Kidney epithelial cell (primary cell): ENCODE data around the gene B3GALT6. TPM values are rescaled to one million over a fixed set of nuclear protein-coding genes. Genes with fewer than 3 reads are reported as not detected.

Experiments
- DNase-seq: peaks from one replicate; pipeline ENCODE4 v3.0.0-alpha.2; 2010; ENCODE audit warnings: low read depth
- H3K27me3 ChIP-seq: 2 replicates; pipeline ENCODE4 v1.6.0; 2011; ENCODE audit warnings: low read length; ENCODE audit not compliant: control insufficient read depth, insufficient read depth
- H3K36me3 ChIP-seq: 2 replicates; pipeline ENCODE4 v1.5.1; 2011; ENCODE audit warnings: low read length; ENCODE audit not compliant: control insufficient read depth, insufficient read depth
- H3K4me3 ChIP-seq: 2 replicates; pipeline ENCODE4 v1.5.1; 2011; ENCODE audit warnings: low read depth, mild to moderate bottlenecking, control low read depth, low read length
- total RNA-seq: library from RNA; depleted of rRNA; stranded (reverse); fragments of >200 nt; gene quantifications from 2 replicates; pipeline ENCODE4 v1.2.3, GENCODE V29; 2015
- TF ChIP-seq, protein P1 (sequence below): IDR thresholded peaks from 2 replicates; pipeline ENCODE4 v1.5.1; 2011; ENCODE audit warnings: mild to moderate bottlenecking, moderate library complexity, low read length, control low read depth, inconsistent platforms; ENCODE audit not compliant: insufficient read depth, poor library complexity, severe bottlenecking

Gene B3GALT6
- total RNA-seq, 1 donor from 2014 or later, result 43.7 TPM

DNA sequence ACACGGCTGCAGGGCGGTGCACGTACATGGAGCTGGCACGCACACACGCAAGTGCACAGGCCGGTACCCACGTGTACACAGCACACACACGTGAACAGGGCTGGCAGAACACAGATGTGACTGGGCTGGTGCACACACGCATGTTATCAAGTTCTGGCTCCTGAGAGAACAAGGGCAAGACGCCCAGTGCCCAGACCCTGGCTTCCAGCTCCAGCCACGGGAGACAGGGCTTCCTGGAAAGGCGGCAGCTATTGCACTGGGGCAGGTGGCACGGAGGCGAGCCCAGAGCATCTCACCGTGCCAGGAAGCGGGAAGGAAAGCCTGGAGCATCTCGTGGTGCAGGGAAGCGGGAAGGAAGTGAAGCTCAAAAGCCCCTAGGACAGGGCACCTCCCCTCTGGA is 6.1 kb upstream of the B3GALT6 start:
- Histone ChIP-seq H3K4me3 (no peak overlapping the region), H3K27me3 (no peaks in the 10 kb centered on the region), H3K36me3 (peaks cover 4% of the 10 kb centered on the region)
- DNase-seq, result no peak
- TF ChIP-seq, protein P1, sequence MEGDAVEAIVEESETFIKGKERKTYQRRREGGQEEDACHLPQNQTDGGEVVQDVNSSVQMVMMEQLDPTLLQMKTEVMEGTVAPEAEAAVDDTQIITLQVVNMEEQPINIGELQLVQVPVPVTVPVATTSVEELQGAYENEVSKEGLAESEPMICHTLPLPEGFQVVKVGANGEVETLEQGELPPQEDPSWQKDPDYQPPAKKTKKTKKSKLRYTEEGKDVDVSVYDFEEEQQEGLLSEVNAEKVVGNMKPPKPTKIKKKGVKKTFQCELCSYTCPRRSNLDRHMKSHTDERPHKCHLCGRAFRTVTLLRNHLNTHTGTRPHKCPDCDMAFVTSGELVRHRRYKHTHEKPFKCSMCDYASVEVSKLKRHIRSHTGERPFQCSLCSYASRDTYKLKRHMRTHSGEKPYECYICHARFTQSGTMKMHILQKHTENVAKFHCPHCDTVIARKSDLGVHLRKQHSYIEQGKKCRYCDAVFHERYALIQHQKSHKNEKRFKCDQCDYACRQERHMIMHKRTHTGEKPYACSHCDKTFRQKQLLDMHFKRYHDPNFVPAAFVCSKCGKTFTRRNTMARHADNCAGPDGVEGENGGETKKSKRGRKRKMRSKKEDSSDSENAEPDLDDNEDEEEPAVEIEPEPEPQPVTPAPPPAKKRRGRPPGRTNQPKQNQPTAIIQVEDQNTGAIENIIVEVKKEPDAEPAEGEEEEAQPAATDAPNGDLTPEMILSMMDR, result no peak

DNA sequence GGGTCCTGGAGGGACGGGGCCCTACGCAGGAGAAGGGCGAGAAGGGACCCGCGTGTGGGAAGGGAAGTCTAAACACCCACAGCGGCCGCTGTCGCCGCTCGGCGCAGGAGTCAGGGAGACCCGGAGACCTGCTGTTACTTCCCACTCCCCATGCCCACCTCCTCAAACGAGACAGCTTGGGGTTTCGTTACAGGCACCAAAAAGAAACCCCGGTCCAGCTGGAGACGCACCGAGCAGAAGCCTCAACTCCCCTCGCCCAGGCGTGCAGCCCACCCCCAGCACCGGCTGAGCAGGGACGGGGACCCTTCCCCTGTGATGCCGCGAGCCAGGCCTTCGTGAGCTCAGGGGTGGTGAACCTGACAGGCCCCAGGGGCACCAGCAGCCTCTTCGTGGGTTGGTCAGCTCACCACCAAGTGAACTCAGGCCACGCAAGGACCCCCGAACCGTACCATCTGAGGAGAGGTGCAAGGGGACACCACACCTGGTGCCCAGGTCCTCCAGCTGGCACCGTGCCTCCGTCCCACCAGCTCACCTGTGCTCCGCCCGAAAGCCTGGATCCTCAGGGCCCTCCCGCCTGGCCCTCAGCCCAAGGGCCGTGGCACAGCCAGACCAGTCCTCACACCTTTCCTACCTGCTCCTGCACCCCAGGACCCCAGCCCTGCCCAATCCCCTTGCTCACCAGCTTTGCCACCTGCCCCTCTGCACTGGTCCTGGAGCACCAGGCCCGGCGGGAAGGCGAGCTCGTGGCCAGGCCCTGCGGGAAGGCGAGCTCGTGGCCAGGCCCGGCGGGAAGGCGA is 5.3 kb upstream of the B3GALT6 start:
- TF ChIP-seq, protein P1, result no peak

DNA sequence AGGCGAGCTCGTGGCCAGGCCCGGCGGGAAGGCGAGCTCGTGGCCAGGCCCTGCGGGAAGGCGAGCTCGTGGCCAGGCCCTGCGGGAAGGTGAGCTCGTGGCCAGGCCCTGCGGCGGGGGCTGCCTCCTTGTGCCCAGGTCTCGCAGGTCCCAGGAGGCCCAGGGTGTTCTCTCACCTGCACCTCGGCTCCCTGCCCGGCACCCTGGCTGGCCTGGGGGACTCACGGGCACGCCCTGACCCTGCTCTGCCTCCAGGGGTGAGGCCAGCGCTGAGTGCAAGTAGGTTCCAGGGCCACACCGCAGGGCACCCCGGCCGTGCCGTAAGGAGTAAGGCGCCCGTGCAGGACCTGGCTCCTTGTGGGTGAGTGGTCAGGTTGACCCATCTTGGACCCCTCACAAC is 4.7 kb upstream of the B3GALT6 start:
- H3K36me3 ChIP-seq, result peaks cover 4% of the 10 kb centered on the region

More for the DNA sequence above, 5.3 kb upstream of the B3GALT6 start:
- Histone ChIP-seq H3K36me3 (peaks cover 4% of the 10 kb centered on the region), H3K4me3 (no peak overlapping the region), H3K27me3 (no peaks in the 10 kb centered on the region)
- no peak for DNase-seq

DNA sequence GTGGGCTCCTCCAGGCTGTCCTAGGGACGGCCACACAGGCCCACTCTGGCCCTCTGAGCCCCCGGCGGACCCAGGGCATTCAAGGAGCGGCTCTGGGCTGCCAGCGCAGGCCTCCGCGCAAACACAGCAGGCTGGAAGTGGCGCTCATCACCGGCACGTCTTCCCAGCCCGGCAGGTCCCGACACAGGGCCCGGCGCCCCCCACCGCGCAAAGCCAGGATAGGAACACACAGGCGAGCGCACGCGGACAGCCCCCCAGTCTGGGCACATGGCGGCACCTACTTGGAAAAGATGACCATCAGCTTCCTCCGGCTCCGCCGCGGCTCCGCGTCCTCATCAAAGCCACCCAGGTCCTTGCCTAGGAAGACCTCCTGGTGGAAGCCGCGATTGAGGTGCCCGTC is 3.9 kb upstream of the B3GALT6 start:
- TF ChIP-seq, protein P1, result no peak
- DNase-seq, result no peak
- no peaks in the 10 kb centered on the region for H3K27me3 ChIP-seq
- peaks cover 6% of the 10 kb centered on the region for H3K36me3 ChIP-seq
- no peak overlapping the region for H3K4me3 ChIP-seq

More for the DNA sequence above, 4.7 kb upstream of the B3GALT6 start:
- Histone ChIP-seq H3K4me3 (no peak overlapping the region), H3K27me3 (no peaks in the 10 kb centered on the region)
- TF ChIP-seq, protein P1, result no peak
- DNase-seq, result no peak

DNA sequence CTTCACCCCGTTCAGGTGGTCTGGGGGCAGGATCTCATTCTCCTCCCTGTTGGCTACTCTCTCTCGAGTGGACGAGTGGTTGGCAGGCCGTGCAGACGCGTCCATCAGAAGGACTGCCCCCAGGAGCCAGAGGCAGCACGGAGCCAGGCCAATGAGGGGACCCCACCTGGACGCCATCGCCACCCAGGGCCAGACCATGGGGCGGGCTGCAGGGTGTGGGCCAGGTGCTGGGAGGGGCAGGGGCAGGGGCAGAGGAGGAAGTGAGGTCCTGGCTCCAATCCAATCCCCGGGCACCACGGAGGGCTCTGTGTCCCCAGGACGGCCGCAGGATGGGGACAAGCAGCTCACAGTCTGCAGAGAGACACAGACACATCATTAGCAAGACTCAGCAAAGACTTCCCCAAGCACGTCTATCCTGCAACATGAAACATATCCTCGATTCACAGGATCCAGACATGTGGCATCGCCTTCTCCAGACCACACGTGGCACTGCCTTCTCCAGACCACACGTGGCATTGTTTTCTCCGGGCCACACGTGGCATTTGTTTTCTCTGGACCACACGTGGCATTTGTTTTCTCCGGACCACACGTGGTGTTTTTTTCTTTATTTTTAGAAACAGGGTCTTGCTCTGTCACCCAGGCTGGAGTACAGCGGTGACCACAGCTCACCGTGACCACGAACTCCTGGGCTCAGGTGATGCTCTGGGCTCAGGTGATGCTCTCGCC is 3.3 kb upstream of the B3GALT6 start:
- Histone ChIP-seq H3K36me3 (peaks cover 6% of the 10 kb centered on the region), H3K27me3 (no peaks in the 10 kb centered on the region), H3K4me3 (no peak overlapping the region)
- no peak for DNase-seq
- TF ChIP-seq, protein P1, result no peak
